ENCODE results near the gene SAMD14.

The SAMD14 gene

GRCh38 chr17:50169881-50170459, 40.0 kb upstream of the SAMD14 start:
- ChIA-PET CTCF (interaction anchor here (0.6 to 7.7 kb wide), 43 partner anchors 8 to 147 kb away, joined by 3 to 87 read pairs (median 4); partner anchors contain the start of gene COL1A1), POLR2A (interaction anchor here (0.6 kb wide), 2 partner anchors 27 to 194 kb away, joined by 3 to 5 read pairs; no protein-coding TSS in a partner anchor)
- Histone ChIP-seq H3K27ac (ENCODE audit: insufficient read depth in 1 of 2, low read depth in 1 of 2, low read length in 2 of 2, poor library complexity in 1 of 2, severe bottlenecking in 2 of 2) (no peak overlapping the region), H3K4me1 (ENCODE audit: control extremely low read depth in 1 of 4, control insufficient read depth in 4 of 4, insufficient read depth in 4 of 4, low read length in 3 of 4) (peaks cover 0 to 6% (median 3%) of the 10 kb centered on the region in 4 experiments), H3K36me3 (ENCODE audit: control insufficient read depth in 4 of 4, insufficient read depth in 4 of 4, low read length in 3 of 4) (no peaks in the 10 kb centered on the region), H3K27me3 (replicated peaks in 2 of 5; ENCODE audit: control insufficient read depth in 4 of 5, insufficient read depth in 5 of 5, low read length in 4 of 5) (no peaks in the 10 kb centered on the region), H3K4me3 (ENCODE audit: control insufficient read depth in 1 of 7, extremely low read depth in 1 of 7, insufficient read depth in 4 of 7, low read depth in 2 of 7, low read length in 6 of 7) (no peak overlapping the region), H3K9me3 (ENCODE audit: control extremely low read depth in 1 of 5, control insufficient read depth in 4 of 5, insufficient read depth in 2 of 5, low read depth in 1 of 5, low read length in 4 of 5) (no peaks in the 10 kb centered on the region)
- 95% methylated on average over 9 of the region's 9 CpGs for WGBS (ENCODE audit: insufficient coverage)
- no peak for DNase-seq

- ChIA-PET CTCF (interaction anchor here (0.6 to 7.7 kb wide), 42 partner anchors 8 to 134 kb away, joined by 3 to 87 read pairs (median 4); partner anchors contain the start of genes COL1A1 and TMEM92), POLR2A (interaction anchor here (0.6 kb wide), 2 partner anchors 27 to 194 kb away, joined by 3 to 5 read pairs; no protein-coding TSS in a partner anchor)
- WGBS (ENCODE audit: insufficient coverage): 32% methylated on average over 11 of the region's 14 CpGs
- H3K27ac ChIP-seq (ENCODE audit: insufficient read depth in 1 of 2, low read depth in 1 of 2, low read length in 2 of 2, poor library complexity in 1 of 2, severe bottlenecking in 2 of 2): no peak overlapping the region
- no peaks in the 10 kb centered on the region for H3K9me3 ChIP-seq (ENCODE audit: control extremely low read depth in 1 of 5, control insufficient read depth in 4 of 5, insufficient read depth in 2 of 5, low read depth in 1 of 5, low read length in 4 of 5)
- H3K4me3 ChIP-seq (ENCODE audit: control insufficient read depth in 1 of 7, extremely low read depth in 1 of 7, insufficient read depth in 4 of 7, low read depth in 2 of 7, low read length in 6 of 7): peak overlapping the region in 2 of 7 experiments; percentile 15 to 64
- peaks cover 0 to 9% (median 5%) of the 10 kb centered on the region in 4 experiments for H3K4me1 ChIP-seq (ENCODE audit: control extremely low read depth in 1 of 4, control insufficient read depth in 4 of 4, insufficient read depth in 4 of 4, low read length in 3 of 4)
- DNase-seq: peak; percentile 86 to 93 (median 92)
- no peaks in the 10 kb centered on the region for H3K36me3 ChIP-seq (ENCODE audit: control insufficient read depth in 4 of 4, insufficient read depth in 4 of 4, low read length in 3 of 4)
- H3K27me3 ChIP-seq (replicated peaks in 2 of 5; ENCODE audit: control insufficient read depth in 4 of 5, insufficient read depth in 5 of 5, low read length in 4 of 5): no peaks in the 10 kb centered on the region
These were observed 39.3 kb upstream of the SAMD14 start for GRCh38 chr17:50169121-50169764.

- DNase-seq: no peak
- Histone ChIP-seq H3K27me3 (replicated peaks in 2 of 5; ENCODE audit: control insufficient read depth in 4 of 5, insufficient read depth in 5 of 5, low read length in 4 of 5) (no peaks in the 10 kb centered on the region), H3K27ac (ENCODE audit: insufficient read depth in 1 of 2, low read depth in 1 of 2, low read length in 2 of 2, poor library complexity in 1 of 2, severe bottlenecking in 2 of 2) (no peak overlapping the region), H3K36me3 (ENCODE audit: control insufficient read depth in 4 of 4, insufficient read depth in 4 of 4, low read length in 3 of 4) (no peaks in the 10 kb centered on the region), H3K4me1 (ENCODE audit: control extremely low read depth in 1 of 4, control insufficient read depth in 4 of 4, insufficient read depth in 4 of 4, low read length in 3 of 4) (peaks cover 0 to 17% (median 13%) of the 10 kb centered on the region in 4 experiments), H3K9me3 (ENCODE audit: control extremely low read depth in 1 of 5, control insufficient read depth in 4 of 5, insufficient read depth in 2 of 5, low read depth in 1 of 5, low read length in 4 of 5) (no peaks in the 10 kb centered on the region), H3K4me3 (ENCODE audit: control insufficient read depth in 1 of 7, extremely low read depth in 1 of 7, insufficient read depth in 4 of 7, low read depth in 2 of 7, low read length in 6 of 7) (no peak overlapping the region)
- POLR2A ChIA-PET: no interaction called here
- 84% methylated on average over 11 of the region's 13 CpGs for WGBS (ENCODE audit: insufficient coverage)
- CTCF ChIA-PET: interaction anchor here (0.5 to 7.7 kb wide), 13 partner anchors 10 to 332 kb away, joined by 3 to 87 read pairs (median 4); partner anchors contain the start of genes COL1A1 and TMEM92
These were observed 38.4 kb upstream of the SAMD14 start for GRCh38 chr17:50168319-50168718.

- POLR2A ChIA-PET: no interaction called here
- no peaks in the 10 kb centered on the region for H3K36me3 ChIP-seq (ENCODE audit: control insufficient read depth in 4 of 4, insufficient read depth in 4 of 4, low read length in 3 of 4)
- H3K9me3 ChIP-seq (ENCODE audit: control extremely low read depth in 1 of 5, control insufficient read depth in 4 of 5, insufficient read depth in 2 of 5, low read depth in 1 of 5, low read length in 4 of 5): no peaks in the 10 kb centered on the region
- no peak overlapping the region for H3K27ac ChIP-seq (ENCODE audit: insufficient read depth in 1 of 2, low read depth in 1 of 2, low read length in 2 of 2, poor library complexity in 1 of 2, severe bottlenecking in 2 of 2)
- DNase-seq: no peak
- no peaks in the 10 kb centered on the region for H3K27me3 ChIP-seq (replicated peaks in 2 of 5; ENCODE audit: control insufficient read depth in 4 of 5, insufficient read depth in 5 of 5, low read length in 4 of 5)
- H3K4me1 ChIP-seq (ENCODE audit: control extremely low read depth in 1 of 4, control insufficient read depth in 4 of 4, insufficient read depth in 4 of 4, low read length in 3 of 4): peaks cover under 1 to 21% (median 15%) of the 10 kb centered on the region in 4 experiments
- CTCF ChIA-PET: interaction anchor here (1.1 to 7.7 kb wide), 7 partner anchors 10 to 129 kb away, joined by 3 to 87 read pairs (median 9); no protein-coding TSS in a partner anchor
- WGBS (ENCODE audit: insufficient coverage): 97% methylated on average over 17 of the region's 19 CpGs
- H3K4me3 ChIP-seq (ENCODE audit: control insufficient read depth in 1 of 7, extremely low read depth in 1 of 7, insufficient read depth in 4 of 7, low read depth in 2 of 7, low read length in 6 of 7): no peak overlapping the region
These were observed 37.4 kb upstream of the SAMD14 start for GRCh38 chr17:50167371-50167770.

GRCh38 chr17:50166518-50167181, 36.7 kb upstream of the SAMD14 start:
- H3K4me3 ChIP-seq (ENCODE audit: control insufficient read depth in 1 of 7, extremely low read depth in 1 of 7, insufficient read depth in 4 of 7, low read depth in 2 of 7, low read length in 6 of 7): no peak overlapping the region
- no peaks in the 10 kb centered on the region for H3K36me3 ChIP-seq (ENCODE audit: control insufficient read depth in 4 of 4, insufficient read depth in 4 of 4, low read length in 3 of 4)
- POLR2A ChIA-PET: no interaction called here
- H3K27me3 ChIP-seq (replicated peaks in 2 of 5; ENCODE audit: control insufficient read depth in 4 of 5, insufficient read depth in 5 of 5, low read length in 4 of 5): no peaks in the 10 kb centered on the region
- no peak overlapping the region for H3K27ac ChIP-seq (ENCODE audit: insufficient read depth in 1 of 2, low read depth in 1 of 2, low read length in 2 of 2, poor library complexity in 1 of 2, severe bottlenecking in 2 of 2)
- peaks cover 4 to 28% (median 21%) of the 10 kb centered on the region in 4 experiments for H3K4me1 ChIP-seq (ENCODE audit: control extremely low read depth in 1 of 4, control insufficient read depth in 4 of 4, insufficient read depth in 4 of 4, low read length in 3 of 4)
- H3K9me3 ChIP-seq (ENCODE audit: control extremely low read depth in 1 of 5, control insufficient read depth in 4 of 5, insufficient read depth in 2 of 5, low read depth in 1 of 5, low read length in 4 of 5): no peaks in the 10 kb centered on the region
- DNase-seq: no peak
- 92% methylated on average over 2 of the region's 7 CpGs for WGBS (ENCODE audit: insufficient coverage)
- CTCF ChIA-PET: interaction anchor here (1.1 to 5.4 kb wide), 9 partner anchors 8 to 130 kb away, joined by 3 to 46 read pairs (median 5); no protein-coding TSS in a partner anchor

GRCh38 chr17:50165867-50166517, 36.0 kb upstream of the SAMD14 start, which contains the start of gene SGCA:
Gene SGCA (plus strand): TSS chr17:50166005. CDS start chr17:50166041, 36 bp downstream.
- POLR2A ChIA-PET: no interaction called here
- no peak within 1 kb of the TSS for H3K27ac ChIP-seq (ENCODE audit: insufficient read depth in 1 of 2, low read depth in 1 of 2, low read length in 2 of 2, poor library complexity in 1 of 2, severe bottlenecking in 2 of 2)
- H3K4me3 ChIP-seq (ENCODE audit: control insufficient read depth in 1 of 7, extremely low read depth in 1 of 7, insufficient read depth in 4 of 7, low read depth in 2 of 7, low read length in 6 of 7): no peak within 1 kb of the TSS
- H3K27me3 ChIP-seq (replicated peaks in 2 of 5; ENCODE audit: control insufficient read depth in 4 of 5, insufficient read depth in 5 of 5, low read length in 4 of 5): no peaks in the 10 kb centered on the region
- peaks cover 6 to 33% (median 25%) of the 10 kb centered on the region in 4 experiments for H3K4me1 ChIP-seq (ENCODE audit: control extremely low read depth in 1 of 4, control insufficient read depth in 4 of 4, insufficient read depth in 4 of 4, low read length in 3 of 4)
- no peaks in the 10 kb centered on the region for H3K36me3 ChIP-seq (ENCODE audit: control insufficient read depth in 4 of 4, insufficient read depth in 4 of 4, low read length in 3 of 4)
- CTCF ChIA-PET: interaction anchor here (1.1 to 3.0 kb wide), 8 partner anchors 9 to 72 kb away, joined by 3 to 11 read pairs (median 6); no protein-coding TSS in a partner anchor
- no peak for DNase-seq
- H3K9me3 ChIP-seq (ENCODE audit: control extremely low read depth in 1 of 5, control insufficient read depth in 4 of 5, insufficient read depth in 2 of 5, low read depth in 1 of 5, low read length in 4 of 5): no peaks in the 10 kb centered on the region
- WGBS (ENCODE audit: insufficient coverage): 84% methylated on average over 7 of the region's 15 CpGs
